T-cell (primary cell): ENCODE measurements around the gene RETREG1. TPM values are rescaled to one million over a fixed set of nuclear protein-coding genes. Genes with fewer than 3 reads are reported as not detected.

Source experiments
- ATAC-seq, 4 experiments: fragments of 200-7000 bp in 3 of 4; fragments of 150-1000 bp in 1 of 4; cut with Tn5 transposase; replicated peaks in 1 of 4; 1 replicate in 3 of 4; 2 replicates in 1 of 4; pipeline ENCODE4 v1.10.0; 2021; ENCODE audit warnings: moderate library complexity in 3 of 4, mild to moderate bottlenecking in 2 of 4, moderate number of reproducible peaks in 1 of 4
- CTCF ChIA-PET, 2 donors: fragments of 300-600 bp; sonication (Branson Sonifier 250); formaldehyde crosslinking; loops; one replicate each; lab custom pipeline; 2022; ENCODE audit warnings: antibody characterized with exemption in 2 of 2; lab: Charles Lee
- POLR2A ChIA-PET, 2 donors: fragments of 300-600 bp; sonication (Branson Sonifier 250); formaldehyde crosslinking; loops; one replicate each; lab custom pipeline; 2022; ENCODE audit warnings: antibody characterized with exemption in 2 of 2; lab: Charles Lee
- DNase-seq, 35 experiments: peaks; one replicate each; pipeline versions ENCODE4 v3.0.0 to v3.0.0-alpha.2; 2013 to 2023
- H3K27ac ChIP-seq: one replicate; pipeline ENCODE4 v1.5.1; 2013; ENCODE audit warnings: low read length
- H3K27me3 ChIP-seq, 2 experiments: replicated peaks in 1 of 2; 1 replicate in 1 of 2; 2 replicates in 1 of 2; pipeline versions ENCODE4 v1.6.1 to v1.7.0; 2013; ENCODE audit warnings: low read length in 1 of 2, mixed read lengths in 1 of 2; ENCODE audit not compliant: control insufficient read depth in 2 of 2, insufficient read depth in 2 of 2; ENCODE audit errors: extremely low read depth in 1 of 2
- H3K36me3 ChIP-seq, 2 donors: 1 replicate in 1 of 2; 2 replicates in 1 of 2; pipeline versions ENCODE4 v1.6.1 to v1.7.0; 2013; ENCODE audit warnings: low read length in 1 of 2; ENCODE audit not compliant: control insufficient read depth in 2 of 2, insufficient read depth in 1 of 2; ENCODE audit errors: extremely low read depth in 1 of 2
- H3K4me1 ChIP-seq, 2 experiments: 1 replicate in 1 of 2; 2 replicates in 1 of 2; pipeline versions ENCODE4 v1.6.1 to v1.7.0; 2013; ENCODE audit warnings: low read length in 2 of 2, mixed read lengths in 1 of 2; ENCODE audit not compliant: insufficient read depth in 2 of 2, control insufficient read depth in 1 of 2; ENCODE audit errors: extremely low read depth in 1 of 2
- H3K4me3 ChIP-seq, 2 donors: 1 replicate in 1 of 2; 2 replicates in 1 of 2; pipeline versions ENCODE4 v1.5.1 to v1.7.0; 2013; ENCODE audit warnings: mild to moderate bottlenecking in 2 of 2, low read length in 1 of 2, moderate library complexity in 1 of 2; ENCODE audit not compliant: control insufficient read depth in 1 of 2; ENCODE audit errors: extremely low read depth in 1 of 2
- H3K9me3 ChIP-seq: 2 replicates; pipeline ENCODE4 v1.7.0; 2013
- H3K27ac Mint-ChIP-seq, 2 donors: one replicate each; pipeline ENCODE4 v1.8.0; 2020 to 2021; ENCODE audit warnings: mild to moderate bottlenecking in 2 of 2, mixed read lengths in 2 of 2
- H3K27me3 Mint-ChIP-seq, 2 donors: one replicate each; pipeline ENCODE4 v1.8.0; 2021 to 2022; ENCODE audit warnings: mixed read lengths in 2 of 2
- H3K36me3 Mint-ChIP-seq: one replicate; pipeline ENCODE4 v1.8.0; 2021; ENCODE audit warnings: mixed read lengths
- H3K4me1 Mint-ChIP-seq, 3 donors: one replicate each; pipeline ENCODE4 v1.8.0; 2020 to 2022; ENCODE audit warnings: mixed read lengths in 3 of 3, mild to moderate bottlenecking in 1 of 3
- H3K4me3 Mint-ChIP-seq, 3 donors: one replicate each; pipeline ENCODE4 v1.8.0; 2020 to 2022; ENCODE audit warnings: mild to moderate bottlenecking in 3 of 3, mixed read lengths in 3 of 3, moderate library complexity in 3 of 3
- H3K9me3 Mint-ChIP-seq, 3 donors: one replicate each; pipeline ENCODE4 v1.8.0; 2020 to 2022; ENCODE audit warnings: mixed read lengths in 3 of 3
- WGBS: methylation state at CpG from one replicate; pipeline ENCODE4 v1.1.5; 2013; ENCODE audit warnings: missing lambda C conversion rate; ENCODE audit not compliant: insufficient coverage; 5-methylcytosine and 5-hydroxymethylcytosine counted together
- total RNA-seq, 35 experiments: library from RNA in 6 of 35; stranded (reverse) in 6 of 35; fragments of 120-200 nt in 1 of 35; gene quantifications; one replicate each; pipeline versions ENCODE4 v1.2.1 to v1.2.4 and lab custom pipeline; 2013 to 2026

RETREG1 gene
- total RNA-seq, 5 donors from 2014 or later (not counting 1 experiment from before 2014, with no cell fraction given) = 41.0 to 72.1 (median 55.5) TPM

DNA sequence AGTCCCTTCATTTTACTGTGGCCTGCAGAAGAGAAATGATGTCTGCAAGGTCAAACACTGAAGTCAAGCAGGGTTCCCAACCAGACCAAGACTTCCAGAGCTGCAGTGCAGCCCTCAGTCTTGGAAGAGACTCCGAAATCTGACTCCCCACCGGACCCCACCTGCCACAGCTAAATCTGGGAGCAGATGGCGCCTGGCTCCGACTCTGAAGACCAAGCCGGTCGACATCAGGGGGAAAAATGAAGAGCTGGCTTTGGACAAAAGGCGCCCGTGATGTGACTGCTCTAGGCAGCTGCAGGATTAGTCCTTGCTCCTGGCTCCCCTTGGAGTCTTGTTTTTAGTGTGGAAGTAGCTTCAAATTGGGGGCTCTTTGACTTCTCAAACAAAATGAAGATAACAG lies 78.8 kb downstream of the RETREG1 start:
- Mint-ChIP-seq H3K36me3 (peaks cover 40% of the 10 kb centered on the region), H3K9me3 (no peaks in the 10 kb centered on the region), H3K4me3 (no peak overlapping the region), H3K27me3 (no peaks in the 10 kb centered on the region), H3K27ac (no peak overlapping the region), H3K4me1 (peaks cover 74 to 79% (median 76%) of the 10 kb centered on the region in 3 donors)
- no peak overlapping the region for H3K27ac ChIP-seq
- no peaks in the 10 kb centered on the region for H3K27me3 ChIP-seq
- ChIA-PET CTCF (interaction anchor here in 1 of 2 donors (0.6 kb wide), 1 partner anchor 225 kb away, joined by 8 read pairs; no protein-coding TSS in a partner anchor), POLR2A (no interaction called here)
- no peak for DNase-seq
- WGBS = 90% methylated on average over 4 of the region's 8 CpGs
- ATAC-seq = no peak
- H3K4me3 ChIP-seq = no peak overlapping the region
- H3K9me3 ChIP-seq = no peaks in the 10 kb centered on the region
- peaks cover 9 to 12% of the 10 kb centered on the region in 2 experiments for H3K4me1 ChIP-seq
- H3K36me3 ChIP-seq = peaks cover 3 to 4% of the 10 kb centered on the region in 2 donors

DNA sequence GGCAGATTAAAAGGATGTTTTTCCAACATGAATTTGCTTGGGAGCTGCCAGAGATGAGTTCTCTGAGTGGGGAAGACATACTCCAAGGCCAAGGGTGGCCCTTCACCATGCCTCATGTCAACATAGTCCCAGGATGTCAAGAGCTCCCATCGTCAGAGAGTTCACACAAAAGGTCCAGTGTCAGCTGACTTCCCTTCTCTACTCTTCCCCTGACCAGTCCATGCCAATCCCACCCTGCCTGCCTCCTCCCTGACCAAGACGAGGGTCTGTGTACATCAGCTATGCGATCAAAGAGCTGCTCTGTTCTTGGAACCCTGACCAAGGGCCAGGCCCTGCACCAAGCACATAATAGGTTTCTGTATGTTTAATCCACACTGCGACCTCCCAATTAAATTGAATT lies 80.0 kb downstream of the RETREG1 start:
- DNase-seq = no peak
- Mint-ChIP-seq H3K36me3 (peaks cover 40% of the 10 kb centered on the region), H3K27me3 (no peaks in the 10 kb centered on the region), H3K9me3 (no peaks in the 10 kb centered on the region), H3K4me3 (no peak overlapping the region), H3K4me1 (peaks cover 67 to 71% (median 67%) of the 10 kb centered on the region in 3 donors), H3K27ac (no peak overlapping the region)
- ATAC-seq = no peak
- peaks cover 3 to 4% of the 10 kb centered on the region in 2 donors for H3K36me3 ChIP-seq
- H3K9me3 ChIP-seq = no peaks in the 10 kb centered on the region
- H3K4me3 ChIP-seq = no peak overlapping the region
- H3K27me3 ChIP-seq = no peaks in the 10 kb centered on the region
- ChIA-PET POLR2A (no interaction called here), CTCF (interaction anchor here in 1 of 2 donors (0.5 kb wide), 1 partner anchor 652 kb away, joined by 3 read pairs; no protein-coding TSS in a partner anchor)
- H3K27ac ChIP-seq = no peak overlapping the region
- peaks cover 4 to 6% of the 10 kb centered on the region in 2 experiments for H3K4me1 ChIP-seq
- WGBS = 95% methylated on average over 3 of the region's 4 CpGs

DNA sequence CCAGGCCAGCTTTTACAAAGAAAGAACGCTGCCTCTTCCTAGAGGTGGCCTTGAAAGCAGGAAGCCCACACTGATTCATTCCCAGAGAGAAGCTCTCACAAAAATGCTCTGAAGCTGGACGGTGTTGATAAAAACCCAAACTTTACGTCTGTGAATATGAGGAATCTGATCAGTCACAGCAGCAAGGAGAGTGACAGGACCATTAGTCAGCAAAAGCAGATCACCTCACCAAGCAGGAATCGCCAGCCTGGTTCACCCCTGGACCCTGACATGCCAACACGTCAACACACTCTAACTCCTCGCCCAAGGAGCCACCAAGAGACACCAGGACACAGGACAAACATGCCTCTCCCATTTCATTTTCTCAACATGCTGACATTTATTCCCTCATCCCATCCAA lies 80.6 kb downstream of the RETREG1 start:
- H3K4me1 ChIP-seq = peaks cover 4% of the 10 kb centered on the region in 2 experiments
- ChIA-PET CTCF (interaction anchor here in 1 of 2 donors (0.5 kb wide), 1 partner anchor 652 kb away, joined by 3 read pairs; no protein-coding TSS in a partner anchor), POLR2A (interaction anchor here in 1 of 2 donors (0.6 kb wide), 1 partner anchor 76 kb away, joined by 3 read pairs; no protein-coding TSS in a partner anchor)
- H3K9me3 Mint-ChIP-seq = no peaks in the 10 kb centered on the region
- H3K4me1 Mint-ChIP-seq = peaks cover 64 to 71% (median 65%) of the 10 kb centered on the region in 3 donors
- H3K4me3 Mint-ChIP-seq = no peak overlapping the region
- ATAC-seq = no peak
- no peak overlapping the region for H3K27ac Mint-ChIP-seq
- H3K36me3 Mint-ChIP-seq = peaks cover 40% of the 10 kb centered on the region
- H3K9me3 ChIP-seq = no peaks in the 10 kb centered on the region
- DNase-seq = no peak
- H3K4me3 ChIP-seq = no peak overlapping the region
- H3K27ac ChIP-seq = no peak overlapping the region
- 89% methylated on average over 4 of the region's 6 CpGs for WGBS
- H3K27me3 Mint-ChIP-seq = no peaks in the 10 kb centered on the region
- no peaks in the 10 kb centered on the region for H3K27me3 ChIP-seq
- peaks cover 3 to 4% of the 10 kb centered on the region in 2 donors for H3K36me3 ChIP-seq

DNA sequence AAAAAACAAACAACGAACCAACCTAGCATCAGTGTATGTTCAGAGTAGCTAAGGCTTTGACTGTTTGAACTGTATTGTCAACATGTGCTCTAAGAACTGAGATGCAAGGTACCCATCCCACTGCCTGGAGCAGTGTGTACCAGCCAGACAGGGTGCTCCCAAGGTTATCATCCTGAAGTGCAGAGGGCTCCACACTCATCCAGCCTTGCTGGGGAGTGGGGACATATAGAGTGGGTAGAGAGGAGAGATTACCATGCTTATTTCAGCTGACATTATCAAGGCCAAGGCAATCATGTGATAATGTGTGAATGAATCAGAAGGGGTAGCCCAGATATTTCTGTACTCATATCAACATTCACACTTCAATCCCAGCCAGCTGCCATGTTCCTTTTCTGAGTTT lies 82.5 kb downstream of the RETREG1 start:
- H3K27me3 Mint-ChIP-seq = no peaks in the 10 kb centered on the region

DNA sequence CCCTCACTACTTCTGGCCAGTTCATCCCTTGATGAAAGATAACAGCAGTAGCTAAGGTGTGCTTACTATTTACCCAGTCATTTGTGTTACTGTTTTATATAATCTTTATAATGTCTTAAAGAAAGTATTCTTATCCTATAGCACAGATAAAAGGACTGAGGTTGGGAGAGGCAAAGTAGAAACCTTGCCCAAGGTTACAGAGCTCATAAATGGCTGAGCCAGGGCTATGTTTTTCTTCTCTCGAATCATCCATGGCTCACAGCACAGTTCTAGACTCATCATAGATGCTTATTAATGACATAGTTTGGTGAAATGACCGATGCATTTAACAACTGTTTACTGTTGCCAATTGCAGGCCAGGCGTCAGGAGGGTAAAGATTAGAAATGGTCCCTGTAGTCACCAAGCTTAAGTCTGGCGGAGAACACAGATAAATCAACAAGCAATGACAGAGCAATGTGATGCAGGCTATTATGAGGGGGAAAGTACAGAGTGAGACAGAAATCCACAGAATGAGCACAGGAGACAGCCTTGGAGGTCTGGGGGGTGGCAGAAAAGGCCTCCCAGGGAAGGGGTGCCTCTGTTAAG lies 85.6 kb downstream of the RETREG1 start:
- Mint-ChIP-seq H3K27me3 (no peaks in the 10 kb centered on the region), H3K4me3 (no peak overlapping the region), H3K4me1 (peaks cover 42 to 57% (median 50%) of the 10 kb centered on the region in 3 donors), H3K36me3 (peaks cover 30% of the 10 kb centered on the region), H3K9me3 (no peaks in the 10 kb centered on the region), H3K27ac (no peak overlapping the region)
- Histone ChIP-seq H3K27ac (no peak overlapping the region), H3K36me3 (peaks cover 0 to 3% of the 10 kb centered on the region in 2 donors), H3K27me3 (no peaks in the 10 kb centered on the region), H3K4me3 (no peak overlapping the region), H3K9me3 (no peaks in the 10 kb centered on the region), H3K4me1 (peaks cover 0 to 4% of the 10 kb centered on the region in 2 experiments)
- no peak for DNase-seq
- CTCF ChIA-PET = no interaction called here
- POLR2A ChIA-PET = interaction anchor here in 1 of 2 donors (0.6 kb wide), 1 partner anchor 8 kb away, joined by 3 read pairs; no protein-coding TSS in a partner anchor
- 78% methylated on average over 3 of the region's 4 CpGs for WGBS
- no peak for ATAC-seq

More for the DNA sequence above, 82.5 kb downstream of the RETREG1 start:
- no CpG with 5 or more reads among the region's 1 CpG for WGBS
- H3K4me3 ChIP-seq = no peak overlapping the region
- DNase-seq (no peak), ATAC-seq (no peak)
- ChIA-PET POLR2A (no interaction called here), CTCF (interaction anchor here in 1 of 2 donors (0.6 kb wide), 1 partner anchor 25 kb away, joined by 3 read pairs; no protein-coding TSS in a partner anchor)
- Mint-ChIP-seq H3K27ac (no peak overlapping the region), H3K36me3 (peaks cover 36% of the 10 kb centered on the region), H3K4me1 (peaks cover 55 to 62% (median 62%) of the 10 kb centered on the region in 3 donors), H3K9me3 (no peaks in the 10 kb centered on the region), H3K4me3 (no peak overlapping the region)
- H3K27ac ChIP-seq = no peak overlapping the region
- no peaks in the 10 kb centered on the region for H3K27me3 ChIP-seq
- no peaks in the 10 kb centered on the region for H3K9me3 ChIP-seq
- peaks cover 3 to 4% of the 10 kb centered on the region in 2 donors for H3K36me3 ChIP-seq
- H3K4me1 ChIP-seq = peaks cover 2 to 4% of the 10 kb centered on the region in 2 experiments

DNA sequence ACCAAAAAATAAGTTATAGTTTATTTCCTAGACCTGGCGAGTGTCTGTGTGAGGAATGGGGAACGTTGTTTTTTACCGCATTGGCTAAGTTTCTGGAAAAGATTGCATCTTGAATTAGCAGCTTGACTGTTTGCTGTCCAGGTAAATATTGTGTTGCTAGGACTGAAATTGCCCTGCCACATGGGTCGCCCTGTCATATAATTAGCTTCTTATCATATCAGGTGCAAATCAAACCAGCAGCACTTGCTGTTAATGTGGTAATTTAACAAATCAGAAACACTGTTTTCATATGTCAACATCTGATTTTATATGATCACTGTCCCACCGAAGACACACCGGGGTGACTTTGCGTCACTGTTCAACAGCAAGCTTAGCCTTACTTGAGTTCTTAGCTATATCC lies 87.5 kb downstream of the RETREG1 start:
- Mint-ChIP-seq H3K4me1 (peaks cover 48 to 67% (median 60%) of the 10 kb centered on the region in 3 donors), H3K27me3 (no peaks in the 10 kb centered on the region), H3K9me3 (no peaks in the 10 kb centered on the region), H3K4me3 (no peak overlapping the region), H3K27ac (no peak overlapping the region), H3K36me3 (peaks cover 32% of the 10 kb centered on the region)
- ChIA-PET CTCF (interaction anchor here in 1 of 2 donors (1.0 kb wide), 1 partner anchor 23 kb away, joined by 3 read pairs; no protein-coding TSS in a partner anchor), POLR2A (no interaction called here)
- Histone ChIP-seq H3K36me3 (peaks cover 3 to 6% of the 10 kb centered on the region in 2 donors), H3K9me3 (no peaks in the 10 kb centered on the region), H3K27me3 (no peaks in the 10 kb centered on the region), H3K4me3 (no peak overlapping the region), H3K27ac (no peak overlapping the region), H3K4me1 (peaks cover under 1 to 3% of the 10 kb centered on the region in 2 experiments)
- ATAC-seq = no peak
- DNase-seq = no peak
- 100% methylated on average over 6 of the region's 7 CpGs for WGBS
